ENCODE results near the gene CBFB.

CBFB gene

GRCh38 chr16:67137605-67138004, 108.7 kb downstream of the CBFB start:
- DNase-seq (ENCODE audit: low read depth), result no peak

DNA sequence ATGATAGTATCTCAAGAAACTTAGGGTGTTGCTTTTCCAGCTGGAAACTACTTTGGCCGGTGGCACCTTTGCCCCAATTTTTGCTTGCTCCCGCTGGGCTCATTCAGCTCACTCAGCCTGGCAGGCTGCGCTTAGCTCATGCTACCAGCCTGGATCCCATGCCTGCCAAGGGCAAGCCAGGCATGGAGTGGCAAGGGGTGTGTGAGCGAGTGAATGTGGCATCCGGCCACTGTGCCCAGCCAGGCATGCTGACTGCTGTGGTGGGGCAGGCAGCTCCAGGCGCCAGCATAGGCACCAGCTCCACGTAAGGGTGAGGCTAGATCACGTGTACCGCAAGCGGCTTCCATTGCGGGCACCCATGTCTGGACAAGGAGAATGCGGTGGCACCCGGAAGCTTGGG, 112.4 kb downstream of the CBFB start:
- no peak for DNase-seq (ENCODE audit: low read depth)

- DNase-seq (ENCODE audit: low read depth), result no peak
Observed at GRCh38 chr16:67142342-67142741, 113.4 kb downstream of the CBFB start.

DNA sequence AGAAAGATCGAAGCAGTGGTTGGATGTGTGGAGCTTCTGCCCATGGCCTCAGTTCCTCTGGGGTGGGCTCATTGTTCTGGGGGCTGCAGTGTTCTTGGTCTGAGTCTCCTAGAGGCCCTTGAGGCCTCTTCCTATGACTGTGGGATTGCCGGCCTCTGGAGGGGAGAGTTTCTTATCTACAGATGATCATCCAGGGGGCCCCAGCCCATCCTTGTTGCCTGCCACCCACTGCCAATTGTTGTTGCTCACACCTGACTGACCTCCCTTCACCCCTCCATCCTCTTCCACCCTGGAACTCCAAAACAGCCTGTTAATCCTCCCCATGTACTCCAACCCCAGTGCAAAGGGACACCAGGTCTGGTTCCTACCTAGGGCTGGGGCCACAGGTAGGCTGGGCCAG, 116.0 kb downstream of the CBFB start:
- DNase-seq (ENCODE audit: low read depth), result no peak

- no peak for DNase-seq (ENCODE audit: low read depth)
Observed at GRCh38 chr16:67145746-67146145, 116.8 kb downstream of the CBFB start.

GRCh38 chr16:67146523-67147357, 117.8 kb downstream of the CBFB start:
- DNase-seq (ENCODE audit: low read depth), result no peak

DNA sequence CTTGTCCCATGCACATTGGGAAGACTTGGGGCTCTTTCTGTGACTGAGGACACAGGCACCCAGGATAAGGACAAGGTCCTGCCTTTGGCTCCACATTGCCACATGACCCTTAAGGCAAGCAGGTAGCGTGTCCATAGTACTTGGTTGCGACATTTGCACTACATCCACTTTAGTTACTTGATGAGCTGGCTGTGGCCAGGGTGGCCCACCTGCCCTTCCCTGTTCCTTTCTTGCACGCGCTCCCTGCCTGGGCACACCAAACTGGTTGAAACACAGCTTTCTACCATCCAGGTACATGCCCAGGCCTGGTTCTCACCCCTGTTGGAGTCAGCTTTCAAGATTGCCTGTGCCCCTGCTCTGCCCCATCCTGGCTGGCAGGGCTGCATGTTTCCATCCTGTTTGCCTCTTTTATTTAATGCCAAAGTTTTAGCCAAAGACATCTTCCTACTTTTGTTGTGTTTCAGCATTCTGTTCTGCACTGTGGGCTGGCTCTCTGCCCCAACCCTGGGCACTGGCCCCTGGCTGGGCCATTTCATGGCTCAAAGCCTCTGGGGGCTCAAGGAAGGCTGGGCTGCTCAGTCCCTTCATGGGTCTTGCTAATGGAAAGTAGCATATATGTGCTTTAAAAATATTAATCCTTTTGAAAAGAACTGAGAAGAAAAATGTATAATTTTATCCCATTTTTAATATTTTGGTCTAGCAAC, 118.6 kb downstream of the CBFB start:
- DNase-seq (ENCODE audit: low read depth), result no peak

DNA sequence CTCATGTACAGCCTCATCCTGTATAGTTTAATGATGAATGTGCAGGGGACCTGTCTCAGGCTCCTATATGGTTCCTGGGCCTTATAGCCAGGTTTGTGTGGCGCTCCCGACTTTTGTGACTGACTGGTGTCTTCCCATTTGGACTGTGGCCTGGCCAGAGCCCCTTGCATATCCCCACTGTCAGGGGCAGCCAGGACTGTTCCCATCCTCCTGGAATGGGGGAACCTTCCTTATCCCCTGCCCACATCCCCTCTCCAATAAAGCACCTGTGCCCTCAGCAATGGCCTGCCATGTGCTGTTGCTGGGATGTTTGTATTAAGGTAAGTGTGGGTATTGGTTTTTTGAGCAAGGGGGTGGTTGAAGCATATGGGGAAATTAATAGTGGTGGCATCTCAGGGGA, 119.3 kb downstream of the CBFB start:
- DNase-seq (ENCODE audit: low read depth), result no peak

GRCh38 chr16:67148656-67149275, 119.8 kb downstream of the CBFB start:
- DNase-seq (ENCODE audit: low read depth), result no peak

- no peak for DNase-seq (ENCODE audit: low read depth)
Observed at GRCh38 chr16:67149276-67150046, 120.5 kb downstream of the CBFB start.

GRCh38 chr16:67150047-67150832, 121.3 kb downstream of the CBFB start:
- no peak for DNase-seq (ENCODE audit: low read depth)
